Spleen (tissue), 7 donors: ENCODE results near the gene METTL4.

Experiments used
- CTCF ChIP-seq, 11 experiments: fragments of 200-600 bp in 7 of 11; fragments of 450-650 bp in 4 of 11; sonication (generic) in 4 of 11; IDR thresholded peaks in 8 of 11; conservative IDR thresholded peaks in 3 of 11; 1 replicate in 7 of 11; 2 replicates in 4 of 11; pipeline versions ENCODE4 v1.4.0 to v1.8.0; 2016 to 2021; ENCODE audit warnings: antibody characterized with exemption in 11 of 11, inconsistent platforms in 4 of 11, mild to moderate bottlenecking in 1 of 11
- POLR2A ChIP-seq, 3 donors: fragments of 450-650 bp; IDR thresholded peaks; one replicate each; pipeline ENCODE4 v1.5.1; 2017; ENCODE audit warnings: antibody characterized with exemption in 3 of 3, mild to moderate bottlenecking in 1 of 3
- donor health status: DM: no; HTN: no; CAD: no; lungs with moderate emphysema.
- donor health status: DM: no; HTN: no; CAD: no.
- donor health status: DM: no; HTN: no; CAD: no.

GRCh38 chr18:2508678-2509077 lies 62.6 kb downstream of the METTL4 start:
- no peak for TF ChIP-seq CTCF (IDR thresholded peaks at IDR 0.05 in 8 of 11, conservative IDR thresholded peaks at IDR 0.05 in 3 of 11)
- TF ChIP-seq POLR2A (IDR thresholded peaks at IDR 0.05): no peak
